GM12878 (cell line): ENCODE measurements around the gene ANO8. TPM values are rescaled to one million over a fixed set of nuclear protein-coding genes. Genes with fewer than 3 reads are reported as not detected.

ENCODE experiments used
- ATAC-seq: fragments of 200-7000 bp; cut with Tn5 transposase; 3 replicates; pipeline ENCODE4 v1.9.1; 2020; ENCODE audit warnings: mild to moderate bottlenecking, moderate library complexity
- BruUV-seq: library from RNA; stranded (reverse); fragments of 400-500 nt; replicated peaks from 2 replicates; lab custom pipeline; 2021; lab: Mats Ljungman, UMichigan
- CTCF ChIA-PET: fragments of 300-600 bp; sonication (Branson Sonifier 250); formaldehyde crosslinking; extraction: SDS; loops from one replicate; lab custom pipeline; 2021; ENCODE audit warnings: inconsistent platforms; lab: Yijun Ruan, JAX
- POLR2A ChIA-PET: fragments of 350-600 bp; formaldehyde crosslinking; extraction: SDS; loops from one replicate; lab custom pipeline; 2021; ENCODE audit warnings: inconsistent platforms; lab: Charles Lee
- RAD21 ChIA-PET: fragments of 300-600 bp; sonication (Branson Sonifier 250); formaldehyde crosslinking; loops from one replicate; lab custom pipeline; 2023; ENCODE audit warnings: antibody characterized with exemption; ENCODE audit not compliant: unreplicated experiment; lab: Charles Lee
- SMC1A ChIA-PET: fragments of 300-600 bp; sonication (Branson Sonifier 250); formaldehyde crosslinking; loops from one replicate; lab custom pipeline; 2023; ENCODE audit not compliant: unreplicated experiment, uncharacterized antibody; lab: Charles Lee
- DNase-seq: peaks from one replicate; pipeline ENCODE4 v3.0.0-alpha.2; 2011; ENCODE audit warnings: low read depth, low spot score
- FAIRE-seq: peaks from 3 replicates; lab custom pipeline; 2011; peaks lifted over from hg19 to GRCh38; lab: Jason Lieb, UNC
- H2AFZ ChIP-seq: 2 replicates; pipeline ENCODE4 v1.6.0; 2011; ENCODE audit warnings: low read depth, low read length, control low read depth; ENCODE audit not compliant: control insufficient read depth
- H3K27ac ChIP-seq: 2 replicates; pipeline ENCODE4 v1.5.1; 2011; ENCODE audit warnings: control low read depth; ENCODE audit not compliant: control insufficient read depth, insufficient read depth
- H3K27me3 ChIP-seq, 2 experiments: replicated peaks in 1 of 2; 2 replicates each; pipeline versions ENCODE4 v1.6.0 to v1.6.1; 2011; ENCODE audit warnings: low read length in 1 of 2; ENCODE audit not compliant: control insufficient read depth in 2 of 2, insufficient read depth in 2 of 2
- H3K36me3 ChIP-seq, 2 experiments: 2 replicates each; pipeline ENCODE4 v1.5.1; 2011; ENCODE audit warnings: low read length in 1 of 2; ENCODE audit not compliant: control insufficient read depth in 2 of 2, insufficient read depth in 2 of 2
- H3K4me1 ChIP-seq: 2 replicates; pipeline ENCODE4 v1.6.1; 2011; ENCODE audit warnings: mild to moderate bottlenecking, low read length, moderate library complexity, mixed read lengths; ENCODE audit not compliant: control insufficient read depth, insufficient read depth
- H3K4me2 ChIP-seq: 2 replicates; pipeline ENCODE4 v1.6.0; 2011; ENCODE audit warnings: control low read depth; ENCODE audit not compliant: control insufficient read depth, insufficient read depth
- H3K4me3 ChIP-seq: fragments of 200-600 bp; sonication (generic); 2 replicates; pipeline ENCODE4 v1.5.1; 2016
- H3K79me2 ChIP-seq: 2 replicates; pipeline ENCODE4 v1.6.0; 2011; ENCODE audit warnings: low read length; ENCODE audit not compliant: control insufficient read depth, insufficient read depth
- H3K9ac ChIP-seq: 2 replicates; pipeline ENCODE4 v1.8.0; 2011; ENCODE audit warnings: low read length, control low read depth, mixed read lengths; ENCODE audit not compliant: control insufficient read depth, insufficient read depth
- H3K9me3 ChIP-seq: replicated peaks from 3 replicates; pipeline ENCODE4 v1.5.1; 2011; ENCODE audit warnings: mild to moderate bottlenecking, low read length; ENCODE audit not compliant: control insufficient read depth, insufficient read depth
- H4K20me1 ChIP-seq: 2 replicates; pipeline ENCODE4 v1.6.0; 2011; ENCODE audit not compliant: control insufficient read depth, insufficient read depth
- HSF1 ChIP-seq: fragments of 150-350 bp; IDR thresholded peaks from 2 replicates; pipeline ENCODE4 v1.6.1; 2014; ENCODE audit warnings: mild to moderate bottlenecking, low read depth, low read length
- NFYA ChIP-seq: IDR thresholded peaks from 2 replicates; pipeline ENCODE4 v1.6.1; 2011; ENCODE audit warnings: low read depth, mild to moderate bottlenecking, low read length, improper control_type of control experiment, borderline replicate concordance
- WGBS: methylation state at CpG from one replicate; pipeline ENCODE4 v1.1.6; 2016; ENCODE audit warnings: low lambda C conversion rate; ENCODE audit not compliant: insufficient replicate concordance, insufficient coverage; ENCODE audit errors: missing lambda C conversion rate; 5-methylcytosine and 5-hydroxymethylcytosine counted together
- in situ Hi-C: fragments of 300-500 bp; cut with MboI; formaldehyde crosslinking; loops from 9 replicates; pipeline ENCODE4 v1.14.3; 2018; ENCODE audit warnings: mixed read lengths
- intact Hi-C: fragments of 100-400 bp; cut with micrococcal nuclease; formaldehyde crosslinking; loops from one replicate; pipeline ENCODE4 v1.14.2; 2022; ENCODE audit not compliant: unreplicated experiment
- polyA plus RNA-seq, 11 experiments: library from polyadenylated mRNA; depleted of rRNA in 4 of 11; unstranded in 6 of 11; stranded (reverse) in 5 of 11; fragments of >200 nt; fragmentation: Nextera tagmentation in 4 of 11; fragmentation: Illumina TruSeq in 1 of 11; extraction: Ambion mirVana in 4 of 11; extraction: Trizol in 1 of 11; gene quantifications; 1 replicate in 1 of 11; 2 replicates in 10 of 11; pipeline versions ENCODE4 v1.2.1 to v1.2.3, GENCODE V29; 2011 to 2016; ENCODE audit warnings: inconsistent platforms in 2 of 11, missing spikeins in 2 of 11, low read depth in 1 of 11
- total RNA-seq, 4 experiments: library from RNA; depleted of rRNA in 3 of 4; stranded (reverse); fragments of >200 nt in 3 of 4; fragmentation: Illumina TruSeq in 1 of 4; extraction: Trizol in 1 of 4; gene quantifications; 2 replicates each; pipeline versions ENCODE4 v1.2.1 to v1.2.3, GENCODE V29; 2013 to 2021

Gene ANO8
- total and polyA plus RNA-seq, 10 of the 15 experiments (the other 5 are each of a cell fraction or from before 2014, with no cell fraction given): 0.04 to 6.7 (median 1.1) TPM

- H3K4me1 ChIP-seq: peaks cover 16% of the 10 kb centered on the region
- TF ChIP-seq HSF1 (0 out of 2 replicates have a peak, but pooled peaks have one; percentile 0), NFYA (no peak)
- H3K79me2 ChIP-seq: peaks cover 11% of the 10 kb centered on the region
- no peaks in the 10 kb centered on the region for H3K27me3 ChIP-seq
- H2AFZ ChIP-seq: peak overlapping the region; percentile 67
- in situ Hi-C loops: no loop called here
- no peaks in the 10 kb centered on the region for H3K36me3 ChIP-seq
- intact Hi-C loops: loop anchor here (10.0 kb wide), 1 partner anchor 409 kb away; no protein-coding TSS in a partner anchor
- ChIA-PET SMC1A (interaction anchor here (0.7 to 1.7 kb wide), 5 partner anchors 12 to 229 kb away, joined by 3 to 4 read pairs (median 3); partner anchors contain the start of gene USE1), CTCF (interaction anchor here (0.7 to 5.0 kb wide), 9 partner anchors 10 to 236 kb away, joined by 3 to 43 read pairs (median 4); partner anchors contain the start of genes ANO8, BABAM1 and CCDC194), POLR2A (interaction anchor here (0.8 to 2.9 kb wide), 6 partner anchors 11 to 102 kb away, joined by 3 to 12 read pairs (median 4); partner anchors contain the start of genes ANO8, BABAM1, BST2 and OCEL1), RAD21 (interaction anchor here (0.8 to 1.5 kb wide), 5 partner anchors 9 to 85 kb away, joined by 3 to 7 read pairs (median 5); partner anchors contain the start of gene BABAM1)
- 79% methylated on average over 12 of the region's 12 CpGs for WGBS
- H3K9ac ChIP-seq: peak overlapping the region; percentile 4; the same call in 1 of the 2 replicates
- H3K27ac ChIP-seq: peak overlapping the region; percentile 22; the same call in 1 of the 2 replicates
- ATAC-seq: no peak
- peak overlapping the region; percentile 97 for H3K4me2 ChIP-seq
- no peak overlapping the region for H3K4me3 ChIP-seq
- H4K20me1 ChIP-seq: no peaks in the 10 kb centered on the region
- no peaks in the 10 kb centered on the region for H3K9me3 ChIP-seq
- no peak for FAIRE-seq
- BruUV-seq: no TSS peak
- DNase-seq: no peak
Observed at GRCh38 chr19:17303940-17304267, 30.8 kb downstream of the ANO8 start.
